ELF-1 (cell line): ENCODE measurements around the gene CCDC85C.

ENCODE experiments used
- DNase-seq: peaks from one replicate; pipeline ENCODE4 v3.0.0-alpha.2; 2016; ENCODE audit warnings: low read depth, low spot score

CCDC85C gene

DNA sequence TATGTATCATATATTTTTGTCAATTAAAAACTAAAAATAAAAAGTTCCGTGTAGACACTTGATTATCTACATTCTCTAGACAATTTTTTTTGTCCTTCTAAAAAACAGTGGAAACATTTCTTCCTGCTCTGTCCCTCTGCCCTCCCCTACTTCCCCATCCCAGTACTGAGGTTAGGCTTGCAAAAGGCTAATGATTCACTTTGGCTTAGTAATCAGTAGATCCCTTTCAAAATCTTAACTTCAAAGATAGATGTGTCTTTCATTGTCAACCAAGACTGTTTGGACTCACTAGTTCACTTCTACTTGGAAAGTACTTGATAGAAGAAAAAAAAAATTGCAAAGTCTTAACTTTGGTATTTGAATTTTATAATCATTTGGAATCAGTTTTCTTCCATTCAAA lies 127.1 kb downstream of the CCDC85C start:
- no peak for DNase-seq

DNA sequence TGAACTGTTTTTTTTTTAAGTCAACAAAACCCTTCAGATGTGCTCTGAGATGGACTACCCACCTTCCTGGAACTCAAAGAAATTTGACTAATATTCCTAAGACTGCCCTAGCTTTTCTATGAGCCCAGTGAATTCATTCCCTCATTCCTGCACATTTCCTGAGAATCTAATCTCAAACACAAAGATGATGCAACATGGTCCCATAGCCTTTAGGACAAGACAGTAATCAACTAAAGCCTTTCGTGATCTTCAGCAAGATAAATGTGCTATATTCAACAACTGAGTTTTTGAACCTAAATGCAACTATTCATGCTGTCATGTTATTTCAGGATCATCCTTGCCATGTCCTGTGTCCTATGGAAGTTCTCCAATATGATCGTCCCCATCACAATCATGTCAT lies 128.3 kb downstream of the CCDC85C start:
- no peak for DNase-seq

DNA sequence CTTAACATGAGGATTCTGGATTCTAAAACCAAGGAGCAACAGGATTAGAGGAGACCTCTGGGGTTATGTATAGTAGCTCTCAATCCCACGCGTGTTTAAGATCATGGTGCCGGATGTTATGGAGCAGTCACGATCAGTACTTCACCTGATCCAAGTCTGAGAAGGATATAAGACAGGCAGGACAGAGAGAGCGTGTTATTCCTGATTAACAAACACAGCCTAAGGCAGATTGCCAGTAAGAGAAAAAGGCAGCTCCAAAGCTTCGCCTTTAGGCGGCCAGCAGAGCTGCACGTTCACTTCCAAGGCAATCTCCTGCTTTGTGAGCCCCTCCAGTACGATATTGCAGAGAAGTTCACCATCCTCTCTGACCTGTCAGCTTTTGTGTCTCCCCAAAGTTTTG lies 128.8 kb downstream of the CCDC85C start:
- peak; percentile 68 for DNase-seq

DNA sequence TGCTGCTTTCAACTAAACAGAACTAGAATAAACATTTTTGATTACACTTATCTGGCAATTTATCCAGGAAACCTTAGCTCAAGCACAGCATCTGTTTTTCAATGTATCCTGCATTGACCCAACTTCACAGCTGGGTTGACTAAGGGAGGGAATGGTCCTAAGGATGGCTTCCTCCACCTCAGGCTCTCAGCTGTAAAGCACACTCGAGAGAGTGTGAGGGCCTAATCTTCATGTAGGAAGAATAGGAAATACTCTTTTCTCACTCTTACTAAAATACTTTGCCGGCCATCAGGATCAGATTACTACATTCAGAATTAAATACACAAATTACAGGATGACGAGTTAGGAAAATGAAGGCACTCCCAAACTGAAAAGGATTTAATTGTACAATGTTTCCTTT lies 130.5 kb downstream of the CCDC85C start:
- no peak for DNase-seq

GRCh38 chr14:99472937-99473336 lies 131.1 kb downstream of the CCDC85C start:
- DNase-seq: no peak

- no peak for DNase-seq
Measured at GRCh38 chr14:99471731-99472130, 132.3 kb downstream of the CCDC85C start.

GRCh38 chr14:99468836-99469592 lies 135.0 kb downstream of the CCDC85C start:
- DNase-seq: no peak

DNA sequence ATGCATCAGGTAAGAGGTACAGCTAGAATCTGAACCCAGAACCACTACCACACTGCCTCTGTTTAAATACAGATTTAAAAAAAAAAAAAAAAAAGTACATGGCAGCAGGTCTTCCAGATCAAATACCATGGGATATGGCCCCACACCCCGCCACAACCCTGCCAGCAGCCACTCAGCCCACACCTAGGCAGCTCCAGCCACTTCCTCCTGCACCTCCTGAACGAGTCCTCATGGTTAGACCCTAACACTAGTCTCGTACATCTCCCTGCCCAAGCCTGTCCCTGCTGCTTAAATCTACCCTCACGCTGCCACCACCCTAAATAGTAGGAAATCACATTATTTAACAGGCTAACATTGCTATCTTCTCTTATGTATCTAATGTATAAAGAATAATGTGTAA lies 135.9 kb downstream of the CCDC85C start:
- no peak for DNase-seq

DNA sequence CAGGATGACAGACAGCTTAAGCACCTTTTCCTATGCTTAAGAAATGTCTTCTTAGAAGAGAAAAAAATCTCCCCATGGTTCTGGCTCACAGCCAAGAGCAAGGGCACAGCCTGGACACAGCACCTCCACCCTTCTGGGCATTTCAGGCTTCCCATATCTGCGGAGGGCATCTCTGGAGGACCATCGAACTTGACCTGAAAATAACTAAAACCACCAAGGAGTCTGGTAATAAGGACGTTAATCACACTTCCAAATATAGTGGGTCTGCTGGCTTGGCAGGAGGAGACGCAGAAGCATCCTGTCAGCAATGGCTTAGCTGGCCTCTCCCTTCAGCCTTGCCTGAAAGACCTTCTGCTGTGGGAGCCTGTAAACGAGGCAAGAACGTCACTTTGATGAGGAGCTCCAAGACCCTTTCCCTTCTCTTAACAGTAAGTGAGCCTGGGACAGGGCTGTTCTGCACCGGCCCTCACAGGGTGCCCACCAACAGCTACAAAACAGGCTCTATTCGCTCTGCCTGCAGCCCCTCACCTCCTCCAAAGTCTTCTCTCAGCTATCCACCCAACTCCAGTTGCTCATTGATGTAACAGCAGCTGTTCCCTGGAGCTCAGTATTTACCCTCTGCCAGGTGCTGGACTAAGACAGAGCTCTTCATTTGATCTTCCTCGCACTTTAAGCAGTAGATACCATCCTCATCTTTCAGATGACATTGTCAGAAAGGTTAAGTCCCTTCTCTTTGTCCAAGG lies 136.5 kb downstream of the CCDC85C start:
- no peak for DNase-seq

- DNase-seq: no peak
Measured at GRCh38 chr14:99466758-99467157, 137.2 kb downstream of the CCDC85C start.

GRCh38 chr14:99465288-99465687 lies 138.7 kb downstream of the CCDC85C start:
- no peak for DNase-seq

DNA sequence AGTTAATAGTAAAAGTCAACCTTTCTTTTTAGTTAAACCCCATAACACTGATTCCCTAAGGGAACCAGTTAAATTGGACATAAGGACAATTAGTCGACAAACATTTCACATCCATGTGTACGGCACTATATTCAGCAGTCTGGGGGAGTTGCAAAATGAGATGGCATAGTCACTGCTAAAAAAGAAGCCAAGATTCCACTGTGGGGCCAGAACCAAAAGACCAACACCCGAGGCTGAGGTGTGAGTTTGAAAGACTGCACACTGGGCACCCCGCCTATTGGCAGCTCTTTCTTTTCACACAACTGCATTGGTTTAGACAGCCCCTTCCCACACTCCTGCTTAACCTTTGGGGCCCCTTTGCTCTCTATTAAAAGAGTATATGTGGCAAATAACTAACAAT lies 140.0 kb downstream of the CCDC85C start:
- DNase-seq: no peak

DNA sequence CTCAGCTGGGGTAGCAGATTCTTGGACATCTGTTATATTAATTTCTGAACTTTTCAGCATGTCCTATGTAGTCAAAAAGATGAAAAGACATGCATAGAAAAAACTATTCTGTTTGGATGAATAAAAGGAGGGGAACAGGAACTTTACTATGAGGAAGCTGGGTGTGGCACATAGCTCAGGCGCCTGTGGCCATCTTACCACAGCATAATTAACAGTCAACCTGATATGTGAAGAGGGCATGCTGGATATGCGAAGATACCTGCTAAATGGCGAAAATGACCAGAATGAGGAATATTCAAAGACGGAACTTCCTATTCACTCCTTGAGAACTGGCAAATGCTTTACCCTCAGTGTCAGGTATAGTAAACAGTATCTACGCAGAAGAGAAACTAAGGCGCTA lies 141.8 kb downstream of the CCDC85C start:
- no peak for DNase-seq

DNA sequence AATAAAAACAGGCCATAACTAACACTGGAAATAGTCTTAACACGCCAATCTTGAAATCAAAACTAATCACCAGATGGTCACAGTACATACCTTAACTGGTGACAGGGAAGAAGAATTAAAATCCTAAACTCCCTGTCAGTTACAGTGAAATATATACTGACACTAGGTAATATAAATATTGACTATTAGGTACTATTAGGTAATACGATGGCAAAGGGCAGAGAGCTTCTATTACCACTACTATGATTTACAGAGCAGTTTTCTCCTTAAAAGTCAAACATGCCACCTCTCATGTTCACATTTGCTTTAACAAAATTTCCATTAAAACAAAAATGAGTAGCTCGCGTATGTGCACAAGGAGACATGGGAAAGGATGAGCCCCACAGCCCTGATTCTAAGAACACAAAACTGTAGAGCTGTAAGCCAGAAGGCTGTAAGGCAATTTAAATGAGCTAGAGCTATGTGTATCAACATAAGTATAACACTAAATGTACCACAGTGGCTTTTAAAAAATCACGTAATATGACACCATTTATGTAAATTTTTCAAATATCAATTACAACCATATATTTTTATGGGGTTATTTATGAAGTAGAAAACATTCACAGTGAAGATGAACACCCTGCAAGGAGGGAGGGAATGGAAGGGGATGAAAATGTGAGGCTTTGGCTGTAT lies 142.5 kb downstream of the CCDC85C start:
- DNase-seq: no peak

- peak; percentile 85 for DNase-seq
Measured at GRCh38 chr14:99460793-99461192, 143.2 kb downstream of the CCDC85C start.

DNA sequence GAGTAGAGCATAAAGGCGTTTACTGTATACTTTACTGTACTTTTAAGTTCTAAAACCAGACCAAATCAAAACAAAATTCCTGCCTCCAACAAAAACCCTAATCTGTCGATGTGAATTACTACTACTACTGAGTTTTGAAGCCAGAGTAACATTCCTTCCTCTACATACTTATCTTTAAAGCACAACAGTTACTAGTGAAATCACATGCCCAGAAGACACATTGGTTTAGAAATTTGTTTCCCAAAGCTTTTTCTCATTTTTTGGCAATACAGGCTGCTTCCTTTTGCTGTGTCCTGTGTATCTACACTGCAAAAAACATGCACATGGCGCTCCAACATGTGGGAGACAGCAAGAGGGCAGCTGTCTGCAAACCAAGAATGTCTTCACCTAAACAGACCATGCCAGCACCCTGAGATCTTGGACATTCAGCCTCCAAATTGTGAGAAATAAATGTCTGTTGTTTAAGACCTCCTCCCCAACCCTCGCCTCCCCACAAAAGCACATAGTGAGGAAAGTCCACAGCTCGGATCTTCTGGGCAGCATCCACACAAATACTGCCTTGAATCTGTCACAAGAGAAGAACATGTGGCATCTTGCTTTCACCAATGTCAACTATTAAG lies 144.4 kb downstream of the CCDC85C start:
- no peak for DNase-seq

- DNase-seq: no peak
Measured at GRCh38 chr14:99454246-99454645, 149.8 kb downstream of the CCDC85C start.

- DNase-seq: no peak
Measured at GRCh38 chr14:99452968-99453367, 151.0 kb downstream of the CCDC85C start.

DNA sequence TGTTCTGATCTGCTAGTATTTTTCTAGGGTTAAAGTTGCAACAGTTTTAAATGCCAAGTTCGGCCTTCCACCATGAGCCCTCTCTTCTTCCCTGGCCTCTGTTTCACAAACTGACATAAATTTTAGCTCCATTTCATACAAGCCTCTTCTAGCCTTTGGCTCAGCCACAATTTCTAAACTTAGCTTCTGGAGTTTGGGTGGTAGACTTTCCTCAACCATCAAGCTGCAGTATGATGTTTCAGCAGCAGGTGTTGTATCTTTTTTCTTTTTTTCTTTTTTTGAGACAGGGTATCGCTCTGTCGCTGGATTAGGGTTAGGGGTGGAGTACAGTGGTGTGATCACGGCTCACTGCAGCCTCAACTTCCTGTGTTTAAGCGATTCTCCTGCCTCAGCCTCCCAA lies 152.8 kb downstream of the CCDC85C start:
- no peak for DNase-seq

DNA sequence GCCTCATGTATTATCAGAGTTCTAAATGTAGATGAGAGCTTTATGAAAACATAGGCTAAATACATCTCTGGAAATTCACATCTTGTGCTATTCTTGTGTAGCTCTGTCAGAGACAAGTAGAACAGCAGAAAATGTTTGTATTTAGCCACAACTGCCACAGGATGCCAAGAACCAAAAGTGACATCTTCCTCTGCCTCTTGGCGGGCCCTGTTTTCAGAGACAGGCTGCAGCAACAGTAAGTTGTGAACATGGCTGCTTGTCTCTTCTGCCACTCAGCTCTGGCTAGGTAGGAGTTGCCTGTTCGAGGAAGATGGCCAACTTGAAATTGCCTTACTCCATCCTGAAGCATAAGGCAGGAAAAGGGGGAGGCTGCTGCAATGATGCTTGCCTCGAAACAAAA lies 153.7 kb downstream of the CCDC85C start:
- DNase-seq: no peak
